PFSK-1 (cell line): ENCODE measurements around the gene SARS1.

ENCODE experiments used
- FOXP2 ChIP-seq: optimal IDR thresholded peaks from 2 replicates; pipeline ENCODE3; 2011; ENCODE audit warnings: borderline replicate concordance, control low read depth, inconsistent platforms; ENCODE audit not compliant: insufficient read depth; ENCODE audit errors: extremely low read length, extremely low read depth
- POLR2AphosphoS5 ChIP-seq: IDR thresholded peaks from 2 replicates; pipeline ENCODE4 v1.6.1; 2012; ENCODE audit warnings: low read depth, mild to moderate bottlenecking, control low read depth, low read length, moderate library complexity
- SIN3A ChIP-seq: IDR thresholded peaks from 2 replicates; pipeline ENCODE4 v1.6.1; 2012; ENCODE audit warnings: mild to moderate bottlenecking, low read length, moderate library complexity, borderline replicate concordance; ENCODE audit not compliant: insufficient read depth
- TAF1 ChIP-seq: IDR thresholded peaks from 2 replicates; pipeline ENCODE4 v1.6.1; 2012; ENCODE audit warnings: low read length, control low read depth, borderline replicate concordance; ENCODE audit not compliant: insufficient read depth
- TF ChIP-seq, protein P1 (sequence below), 2 experiments: IDR thresholded peaks; 2 replicates each; pipeline versions ENCODE4 v1.6.1 to v1.8.0; 2011 to 2012; ENCODE audit warnings: low read depth in 2 of 2, low read length in 2 of 2, control low read depth in 1 of 2, inconsistent platforms in 1 of 2, mild to moderate bottlenecking in 1 of 2, moderate library complexity in 1 of 2; ENCODE audit not compliant: insufficient read depth in 1 of 2

The SARS1 gene

DNA sequence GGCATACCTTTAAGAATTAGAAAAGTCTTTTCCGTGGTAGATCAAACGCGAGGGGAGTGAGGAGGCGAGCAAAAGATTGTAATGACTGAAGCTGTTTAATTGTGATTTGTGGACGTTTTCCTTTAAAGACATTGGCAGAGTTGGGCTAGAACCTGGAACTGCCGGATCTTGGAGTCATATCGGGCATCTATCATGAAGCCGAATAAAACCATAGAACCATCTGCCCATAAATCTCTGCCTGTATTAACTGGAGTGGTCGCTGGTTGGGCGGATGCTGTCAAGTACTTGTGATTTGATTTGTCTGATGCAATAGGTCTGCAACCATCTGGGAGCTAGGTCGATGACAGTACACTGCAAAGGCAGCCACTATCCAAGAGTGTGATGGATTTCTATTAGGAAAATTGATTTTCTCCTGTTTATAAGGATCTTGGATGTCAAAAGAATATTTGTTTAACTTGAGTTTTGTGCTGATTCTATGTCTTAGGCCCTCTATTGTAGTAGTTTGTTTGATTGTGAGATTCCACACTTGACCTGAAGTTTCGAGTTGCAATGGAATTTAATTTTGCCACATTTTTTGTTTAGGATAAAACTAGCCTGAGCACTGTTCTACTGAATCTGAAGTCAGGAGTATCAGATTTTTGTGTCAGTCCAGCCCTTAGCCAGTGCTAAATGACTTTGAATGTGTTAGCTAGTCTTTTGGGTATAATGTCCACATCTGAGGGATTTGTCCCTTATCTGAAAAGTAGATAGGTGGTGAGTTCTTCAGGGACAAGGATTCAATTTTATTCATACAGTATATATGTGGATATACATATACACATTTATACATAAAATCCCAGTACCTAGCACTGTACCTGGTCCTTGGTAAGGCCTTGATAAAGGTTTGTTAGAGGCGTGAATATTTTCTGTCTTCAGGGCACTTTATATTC lies 1.2 kb downstream of the SARS1 start:
- TF ChIP-seq, protein P1, sequence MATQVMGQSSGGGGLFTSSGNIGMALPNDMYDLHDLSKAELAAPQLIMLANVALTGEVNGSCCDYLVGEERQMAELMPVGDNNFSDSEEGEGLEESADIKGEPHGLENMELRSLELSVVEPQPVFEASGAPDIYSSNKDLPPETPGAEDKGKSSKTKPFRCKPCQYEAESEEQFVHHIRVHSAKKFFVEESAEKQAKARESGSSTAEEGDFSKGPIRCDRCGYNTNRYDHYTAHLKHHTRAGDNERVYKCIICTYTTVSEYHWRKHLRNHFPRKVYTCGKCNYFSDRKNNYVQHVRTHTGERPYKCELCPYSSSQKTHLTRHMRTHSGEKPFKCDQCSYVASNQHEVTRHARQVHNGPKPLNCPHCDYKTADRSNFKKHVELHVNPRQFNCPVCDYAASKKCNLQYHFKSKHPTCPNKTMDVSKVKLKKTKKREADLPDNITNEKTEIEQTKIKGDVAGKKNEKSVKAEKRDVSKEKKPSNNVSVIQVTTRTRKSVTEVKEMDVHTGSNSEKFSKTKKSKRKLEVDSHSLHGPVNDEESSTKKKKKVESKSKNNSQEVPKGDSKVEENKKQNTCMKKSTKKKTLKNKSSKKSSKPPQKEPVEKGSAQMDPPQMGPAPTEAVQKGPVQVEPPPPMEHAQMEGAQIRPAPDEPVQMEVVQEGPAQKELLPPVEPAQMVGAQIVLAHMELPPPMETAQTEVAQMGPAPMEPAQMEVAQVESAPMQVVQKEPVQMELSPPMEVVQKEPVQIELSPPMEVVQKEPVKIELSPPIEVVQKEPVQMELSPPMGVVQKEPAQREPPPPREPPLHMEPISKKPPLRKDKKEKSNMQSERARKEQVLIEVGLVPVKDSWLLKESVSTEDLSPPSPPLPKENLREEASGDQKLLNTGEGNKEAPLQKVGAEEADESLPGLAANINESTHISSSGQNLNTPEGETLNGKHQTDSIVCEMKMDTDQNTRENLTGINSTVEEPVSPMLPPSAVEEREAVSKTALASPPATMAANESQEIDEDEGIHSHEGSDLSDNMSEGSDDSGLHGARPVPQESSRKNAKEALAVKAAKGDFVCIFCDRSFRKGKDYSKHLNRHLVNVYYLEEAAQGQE (IDR thresholded peaks at IDR 0.05; ENCODE audit: insufficient read depth in 1 of 2, low read depth in 2 of 2, low read length in 2 of 2): 0 out of 4 replicates have a peak, but pooled peaks of 1 of the 2 experiments have one; percentile 32
- TF ChIP-seq POLR2AphosphoS5 (peak; percentile 59; the same call in 1 of the 2 replicates), TAF1 (peak; percentile 68; the same call in 1 of the 2 replicates), SIN3A (peak; percentile 90; the same call in 1 of the 2 replicates), FOXP2 (no peak)

DNA sequence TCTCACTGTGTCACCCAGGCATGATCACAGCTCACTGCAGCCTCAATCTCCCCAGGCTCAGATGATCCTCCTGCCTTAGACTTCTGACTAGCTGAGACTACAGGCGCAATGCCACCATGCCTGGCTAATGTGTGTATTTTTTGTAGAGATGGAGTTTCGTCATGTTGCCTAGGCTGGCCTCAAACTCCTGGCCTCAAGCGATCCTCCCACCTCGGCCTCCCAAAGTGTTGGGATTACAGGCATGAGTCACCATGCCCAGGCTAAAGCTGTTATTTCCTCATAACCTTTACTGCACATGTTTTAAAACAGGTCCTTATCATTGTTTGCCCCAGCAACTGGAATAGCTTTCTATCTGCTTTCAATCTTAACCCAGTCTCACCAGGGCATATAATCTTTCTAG lies 2.9 kb downstream of the SARS1 start:
- TF ChIP-seq FOXP2 (no peak), POLR2AphosphoS5 (0 out of 2 replicates have a peak, but pooled peaks have one; percentile 0), SIN3A (no peak)

DNA sequence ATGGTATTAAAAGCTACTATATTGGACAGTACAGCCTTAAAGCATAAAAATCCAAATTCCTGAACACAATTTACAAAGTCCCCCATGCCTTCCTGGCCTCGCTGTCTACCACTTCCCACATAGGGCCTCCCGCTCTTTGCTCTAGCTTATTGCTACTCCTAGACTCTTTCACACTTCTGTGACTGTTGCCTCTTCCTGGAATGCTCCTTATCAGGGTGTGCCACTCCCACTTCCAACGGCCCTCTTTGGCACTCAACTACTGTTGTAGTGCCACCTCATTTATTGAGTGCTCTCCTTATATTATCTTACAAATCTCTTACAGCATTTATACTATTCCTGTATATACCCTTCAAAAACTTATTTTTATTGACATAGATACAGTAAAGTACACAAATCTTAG lies 4.8 kb downstream of the SARS1 start:
- TF ChIP-seq FOXP2: no peak
- TF ChIP-seq, protein P1 (IDR thresholded peaks at IDR 0.05; ENCODE audit: insufficient read depth in 1 of 2, low read depth in 2 of 2, low read length in 2 of 2): no peak
- TF ChIP-seq TAF1: no peak
- TF ChIP-seq POLR2AphosphoS5: no peak
- TF ChIP-seq SIN3A: no peak

DNA sequence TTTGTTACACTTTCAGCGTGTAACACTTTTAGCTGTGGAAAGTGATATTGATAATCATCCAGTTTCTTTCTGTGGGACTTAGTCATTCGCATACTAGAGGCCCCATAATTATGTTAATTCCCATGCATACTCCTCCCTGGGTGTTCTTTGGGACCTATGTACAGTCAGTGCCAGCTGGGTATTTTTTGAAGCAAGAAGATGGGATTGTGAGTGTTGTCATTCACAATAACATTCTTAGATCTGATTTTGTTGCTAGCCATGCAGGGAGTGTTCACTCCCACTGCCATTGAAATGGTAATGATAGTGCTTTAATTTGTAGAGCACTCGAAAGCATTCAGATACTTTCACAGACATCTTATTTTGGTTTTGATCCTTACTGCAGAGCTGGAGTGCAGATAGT lies 11.6 kb downstream of the SARS1 start:
- TF ChIP-seq POLR2AphosphoS5 (no peak), SIN3A (no peak), FOXP2 (no peak), TAF1 (no peak)
- TF ChIP-seq, protein P1 (IDR thresholded peaks at IDR 0.05; ENCODE audit: insufficient read depth in 1 of 2, low read depth in 2 of 2, low read length in 2 of 2): no peak

DNA sequence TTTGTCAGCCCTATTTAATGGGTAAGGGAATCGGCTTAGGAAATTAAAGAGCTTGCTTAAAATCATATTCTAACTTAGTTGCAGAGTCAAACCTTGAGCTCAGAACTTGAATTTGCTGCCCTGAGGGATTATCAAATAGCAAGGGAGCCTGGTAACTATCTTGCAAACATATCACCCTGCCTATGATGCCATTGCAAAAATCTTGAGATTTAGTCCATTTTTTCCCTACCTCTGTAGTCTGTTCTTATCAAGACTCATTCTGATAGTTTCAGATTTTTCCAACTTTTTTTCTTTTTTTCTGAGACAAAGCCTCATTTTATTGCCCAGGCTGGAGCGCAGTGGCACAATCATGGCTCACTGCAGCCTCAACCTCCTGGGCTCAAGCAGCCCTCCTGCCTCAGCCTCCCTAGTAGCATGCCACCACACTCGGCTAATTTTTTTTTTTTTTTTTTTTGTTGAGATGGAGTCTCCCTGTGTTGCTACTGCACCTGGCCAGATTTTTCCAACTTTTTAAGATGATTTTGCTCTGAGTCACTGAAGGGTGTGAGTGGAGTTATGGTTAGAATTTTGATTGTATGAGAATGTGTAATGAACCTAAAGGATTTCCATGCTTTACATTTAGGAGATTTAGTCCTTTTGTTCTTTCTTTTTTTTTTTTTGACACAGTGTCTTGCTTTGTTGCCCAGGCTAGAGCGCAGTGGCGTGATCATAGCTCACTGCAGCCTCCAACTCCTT lies 12.2 kb downstream of the SARS1 start:
- TF ChIP-seq TAF1 (no peak), SIN3A (no peak), POLR2AphosphoS5 (no peak), FOXP2 (no peak)
- TF ChIP-seq, protein P1 (IDR thresholded peaks at IDR 0.05; ENCODE audit: insufficient read depth in 1 of 2, low read depth in 2 of 2, low read length in 2 of 2): no peak
